Coronary artery (tissue), 2 donors: ENCODE measurements around the gene CCDC167.

ENCODE experiments used
- DNase-seq: peaks from one replicate; pipeline ENCODE4 v3.0.0-alpha.2; 2017; ENCODE audit warnings: low spot score
- H3K27ac ChIP-seq, 2 donors: fragments of 200-600 bp; sonication (generic); one replicate each; pipeline ENCODE4 v1.5.1; 2016 to 2019
- H3K4me3 ChIP-seq: fragments of 200-600 bp; sonication (generic); 2 replicates; pipeline ENCODE4 v1.5.1; 2016; ENCODE audit warnings: mild to moderate bottlenecking, moderate library complexity
- TF ChIP-seq, protein P1 (sequence below): fragments of 200-600 bp; sonication (generic); IDR thresholded peaks from one replicate; pipeline ENCODE4 v1.5.1; 2019; ENCODE audit warnings: antibody characterized with exemption

The CCDC167 gene

GRCh38 chr6:37483252-37483901 is 16.3 kb downstream of the CCDC167 start:
- no peak for DNase-seq
- TF ChIP-seq, protein P1, sequence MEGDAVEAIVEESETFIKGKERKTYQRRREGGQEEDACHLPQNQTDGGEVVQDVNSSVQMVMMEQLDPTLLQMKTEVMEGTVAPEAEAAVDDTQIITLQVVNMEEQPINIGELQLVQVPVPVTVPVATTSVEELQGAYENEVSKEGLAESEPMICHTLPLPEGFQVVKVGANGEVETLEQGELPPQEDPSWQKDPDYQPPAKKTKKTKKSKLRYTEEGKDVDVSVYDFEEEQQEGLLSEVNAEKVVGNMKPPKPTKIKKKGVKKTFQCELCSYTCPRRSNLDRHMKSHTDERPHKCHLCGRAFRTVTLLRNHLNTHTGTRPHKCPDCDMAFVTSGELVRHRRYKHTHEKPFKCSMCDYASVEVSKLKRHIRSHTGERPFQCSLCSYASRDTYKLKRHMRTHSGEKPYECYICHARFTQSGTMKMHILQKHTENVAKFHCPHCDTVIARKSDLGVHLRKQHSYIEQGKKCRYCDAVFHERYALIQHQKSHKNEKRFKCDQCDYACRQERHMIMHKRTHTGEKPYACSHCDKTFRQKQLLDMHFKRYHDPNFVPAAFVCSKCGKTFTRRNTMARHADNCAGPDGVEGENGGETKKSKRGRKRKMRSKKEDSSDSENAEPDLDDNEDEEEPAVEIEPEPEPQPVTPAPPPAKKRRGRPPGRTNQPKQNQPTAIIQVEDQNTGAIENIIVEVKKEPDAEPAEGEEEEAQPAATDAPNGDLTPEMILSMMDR: no peak

DNA sequence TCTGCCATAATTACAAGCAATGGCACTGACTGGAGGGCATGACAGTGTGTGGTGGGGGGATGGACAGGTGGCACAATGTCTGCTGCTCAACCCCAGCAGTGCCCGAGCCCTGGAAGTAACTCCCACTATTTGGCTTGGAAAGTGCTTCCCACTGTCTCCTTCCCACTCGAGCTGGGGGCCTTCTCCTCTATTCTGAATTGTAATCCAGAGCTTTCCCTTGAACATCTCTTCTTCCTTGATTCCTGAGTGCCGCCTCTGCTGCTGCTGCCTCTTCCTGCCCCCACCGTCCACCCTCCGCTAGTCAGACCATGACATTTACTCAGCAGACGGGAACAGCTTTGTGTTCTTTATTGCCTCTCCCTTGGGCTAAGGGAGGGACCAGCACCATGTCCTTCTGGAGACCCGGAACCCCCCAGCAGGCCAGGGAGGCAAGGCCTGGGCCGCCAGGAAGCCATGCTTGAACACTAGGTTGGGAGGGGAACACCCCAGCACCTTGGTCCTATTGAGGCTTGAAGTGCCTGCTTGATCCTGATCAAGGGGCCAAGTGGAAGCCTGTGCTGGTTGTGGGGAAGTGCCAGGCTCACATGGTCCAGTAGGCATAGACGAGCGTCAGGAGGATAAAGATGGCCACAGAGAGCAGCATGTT is 17.0 kb downstream of the CCDC167 start:
- Histone ChIP-seq H3K27ac (no peak overlapping the region), H3K4me3 (no peak overlapping the region)
- no peak for DNase-seq
- TF ChIP-seq, protein P1: no peak

More at GRCh38 chr6:37483252-37483901, 16.3 kb downstream of the CCDC167 start:
- no peak overlapping the region for H3K27ac ChIP-seq
- no peak overlapping the region for H3K4me3 ChIP-seq

GRCh38 chr6:37481711-37482605 is 17.7 kb downstream of the CCDC167 start:
- DNase-seq: no peak
- no peak overlapping the region for H3K27ac ChIP-seq
- no peak overlapping the region for H3K4me3 ChIP-seq
- TF ChIP-seq, protein P1: no peak

DNA sequence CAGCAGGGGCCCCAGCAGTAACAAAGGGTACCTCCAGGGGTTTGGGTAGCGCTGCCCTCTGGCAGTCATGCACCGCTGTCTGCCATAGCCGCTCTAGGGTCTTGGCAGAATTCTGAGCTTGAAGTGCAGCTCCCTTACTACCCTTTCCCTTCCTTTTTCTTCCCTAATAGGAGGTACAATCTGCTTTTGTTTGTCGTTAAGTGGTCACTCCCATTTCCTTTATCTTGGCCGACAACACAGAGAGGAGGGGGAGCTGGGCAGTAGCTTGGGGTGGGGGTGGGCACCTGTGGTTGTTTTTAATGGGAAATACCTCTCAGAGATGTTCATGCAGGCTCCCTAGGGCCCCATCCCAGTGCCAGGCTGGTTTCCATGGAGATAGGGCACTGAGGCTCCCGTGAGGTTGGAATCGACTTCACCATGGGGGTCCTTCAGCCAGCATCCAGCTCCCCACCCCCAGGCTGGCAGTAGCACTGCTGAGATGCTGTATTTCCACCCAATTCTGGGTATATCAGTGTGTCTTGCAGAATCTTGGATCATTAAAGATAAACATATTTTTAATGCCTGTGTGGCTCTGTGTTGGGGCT is 18.6 kb downstream of the CCDC167 start:
- no peak overlapping the region for H3K27ac ChIP-seq
- H3K4me3 ChIP-seq: no peak overlapping the region
- DNase-seq: no peak
- TF ChIP-seq, protein P1: no peak

GRCh38 chr6:37480118-37480736 is 19.5 kb downstream of the CCDC167 start:
- no peak for DNase-seq
- TF ChIP-seq, protein P1: no peak

GRCh38 chr6:37479266-37479854 is 20.3 kb downstream of the CCDC167 start:
- DNase-seq: no peak

More at GRCh38 chr6:37480118-37480736, 19.5 kb downstream of the CCDC167 start:
- H3K27ac ChIP-seq: no peak overlapping the region
- H3K4me3 ChIP-seq: no peak overlapping the region

More at GRCh38 chr6:37479266-37479854, 20.3 kb downstream of the CCDC167 start:
- H3K4me3 ChIP-seq: no peak overlapping the region
- no peak overlapping the region for H3K27ac ChIP-seq
- TF ChIP-seq, protein P1: no peak
